Measurements from ENCODE around the gene C20orf173. TPM values are rescaled to one million over a fixed set of nuclear protein-coding genes. Genes with fewer than 3 reads are reported as not detected.

Gene C20orf173
- total RNA-seq, 1 donor from 2014 or later: not detected

DNA sequence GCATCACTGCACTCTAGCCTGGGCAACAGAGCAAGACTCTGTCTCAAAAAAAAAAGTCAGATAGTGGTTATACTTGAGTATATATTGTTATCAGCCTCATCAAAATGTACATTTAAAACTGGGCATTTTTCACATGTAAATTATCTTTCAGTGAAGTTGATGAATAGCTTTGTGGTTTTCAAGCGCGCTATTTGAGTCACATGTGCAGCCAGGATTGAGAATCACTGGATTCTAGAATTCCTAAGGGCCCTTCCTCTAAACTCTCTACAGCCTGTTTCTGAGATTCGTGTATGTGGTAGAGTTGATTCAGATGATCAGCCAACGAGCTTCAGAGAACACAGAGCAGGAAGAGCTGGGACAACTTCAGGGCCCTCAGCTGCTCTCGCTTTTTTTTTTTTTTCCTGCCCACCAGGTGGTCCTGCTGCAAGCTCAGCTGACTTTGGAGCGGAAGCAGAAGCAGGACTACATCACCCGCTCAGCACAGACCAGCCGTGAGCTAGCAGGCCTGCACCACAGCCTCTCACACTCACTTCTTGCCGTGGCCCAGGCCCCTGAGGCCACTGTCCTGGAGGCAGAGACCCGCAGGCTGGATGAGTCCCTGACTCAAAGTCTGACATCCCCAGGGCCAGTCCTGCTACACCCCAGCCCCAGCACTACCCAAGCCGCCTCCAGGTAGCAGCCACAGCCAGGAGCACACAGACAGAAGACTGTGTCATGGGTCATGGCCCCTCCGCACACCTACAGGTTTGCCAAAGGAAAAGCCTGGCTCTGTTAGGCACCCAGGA, 18.3 kb downstream of the C20orf173 start:
- peaks cover 28% of the 10 kb centered on the region for H3K36me3 ChIP-seq (ENCODE audit: insufficient read depth, low read length)
- no peak overlapping the region for H3K27ac ChIP-seq (ENCODE audit: low read depth, low read length)
- H3K4me3 Mint-ChIP-seq (ENCODE audit: unreplicated experiment): no peak overlapping the region
- H3K4me3 ChIP-seq (ENCODE audit: insufficient read depth, low read depth, low read length): no peak overlapping the region
- no peaks in the 10 kb centered on the region for H3K79me2 ChIP-seq (ENCODE audit: insufficient read depth, low read length)
- no peak overlapping the region for H3K4me2 ChIP-seq (ENCODE audit: low read length)
- peaks cover 18% of the 10 kb centered on the region for H3K4me1 Mint-ChIP-seq (ENCODE audit: low read depth, unreplicated experiment)
- H2AFZ ChIP-seq (ENCODE audit: low read depth, low read length): no peak overlapping the region
- no peaks in the 10 kb centered on the region for H3K9me3 ChIP-seq (ENCODE audit: insufficient read depth, low read depth, low read length)
- peaks cover 18% of the 10 kb centered on the region for H3K4me1 ChIP-seq (ENCODE audit: insufficient read depth, low read length)
- peaks cover 38% of the 10 kb centered on the region for H3K36me3 Mint-ChIP-seq (ENCODE audit: low read depth, unreplicated experiment)
- no peaks in the 10 kb centered on the region for H3K9me3 Mint-ChIP-seq (ENCODE audit: unreplicated experiment)
- FAIRE-seq: no peak
- H3K27me3 ChIP-seq (ENCODE audit: insufficient read depth, low read length): no peaks in the 10 kb centered on the region
- TF ChIP-seq, protein P1, sequence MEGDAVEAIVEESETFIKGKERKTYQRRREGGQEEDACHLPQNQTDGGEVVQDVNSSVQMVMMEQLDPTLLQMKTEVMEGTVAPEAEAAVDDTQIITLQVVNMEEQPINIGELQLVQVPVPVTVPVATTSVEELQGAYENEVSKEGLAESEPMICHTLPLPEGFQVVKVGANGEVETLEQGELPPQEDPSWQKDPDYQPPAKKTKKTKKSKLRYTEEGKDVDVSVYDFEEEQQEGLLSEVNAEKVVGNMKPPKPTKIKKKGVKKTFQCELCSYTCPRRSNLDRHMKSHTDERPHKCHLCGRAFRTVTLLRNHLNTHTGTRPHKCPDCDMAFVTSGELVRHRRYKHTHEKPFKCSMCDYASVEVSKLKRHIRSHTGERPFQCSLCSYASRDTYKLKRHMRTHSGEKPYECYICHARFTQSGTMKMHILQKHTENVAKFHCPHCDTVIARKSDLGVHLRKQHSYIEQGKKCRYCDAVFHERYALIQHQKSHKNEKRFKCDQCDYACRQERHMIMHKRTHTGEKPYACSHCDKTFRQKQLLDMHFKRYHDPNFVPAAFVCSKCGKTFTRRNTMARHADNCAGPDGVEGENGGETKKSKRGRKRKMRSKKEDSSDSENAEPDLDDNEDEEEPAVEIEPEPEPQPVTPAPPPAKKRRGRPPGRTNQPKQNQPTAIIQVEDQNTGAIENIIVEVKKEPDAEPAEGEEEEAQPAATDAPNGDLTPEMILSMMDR (IDR thresholded peaks at IDR 0.05; ENCODE audit: insufficient read depth, low read depth, low read length): no peak
- TF ChIP-seq EZH2 (IDR thresholded peaks at IDR 0.05; ENCODE audit: insufficient read depth, low read length): no peak
- peaks cover 56% of the 10 kb centered on the region for H4K20me1 ChIP-seq (ENCODE audit: insufficient read depth, low read length)
- peak; percentile 66 for DNase-seq (ENCODE audit: low read depth)
- H3K9ac ChIP-seq (ENCODE audit: low read length): no peak overlapping the region
- no peak overlapping the region for H3K27ac Mint-ChIP-seq (ENCODE audit: unreplicated experiment)
- H3K27me3 Mint-ChIP-seq (ENCODE audit: low read depth, unreplicated experiment): no peaks in the 10 kb centered on the region

DNA sequence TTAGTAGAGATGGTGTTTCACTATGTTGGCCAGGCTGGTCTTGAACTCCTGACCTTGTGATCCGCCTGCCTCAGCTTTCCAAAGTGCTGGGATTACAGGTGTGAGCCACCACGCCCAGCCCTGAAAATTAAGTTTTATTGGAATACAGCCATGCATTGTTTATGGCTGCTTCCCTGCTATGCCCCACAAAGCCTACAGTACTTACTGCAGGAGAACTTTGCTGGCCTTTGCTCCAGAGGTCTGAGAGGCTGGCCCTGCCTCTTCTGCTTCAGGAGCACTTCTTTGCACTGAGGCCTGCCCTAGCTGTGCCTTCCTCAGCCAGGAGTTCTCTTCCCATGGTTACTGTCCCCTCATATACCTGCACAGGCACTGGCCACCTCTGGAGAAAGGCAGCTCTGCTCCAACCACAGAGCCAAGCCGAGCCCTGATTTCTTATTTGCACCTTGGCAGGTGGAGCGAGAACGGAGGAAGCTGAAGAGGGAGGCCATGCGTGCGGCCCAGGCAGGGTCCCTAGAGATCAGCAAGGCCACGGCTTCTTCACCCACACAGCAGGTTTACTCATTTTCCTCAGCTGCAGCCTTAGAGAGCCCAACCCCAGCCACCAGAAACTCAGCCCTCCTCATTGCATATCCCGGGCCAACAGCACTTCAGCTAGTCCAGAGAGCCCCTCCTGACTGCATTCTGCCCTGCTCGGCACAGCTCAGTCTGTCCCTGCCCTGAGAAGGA, 20.8 kb downstream of the C20orf173 start:
- Histone ChIP-seq H3K9ac (ENCODE audit: low read length) (no peak overlapping the region), H3K9me3 (ENCODE audit: insufficient read depth, low read depth, low read length) (no peaks in the 10 kb centered on the region), H4K20me1 (ENCODE audit: insufficient read depth, low read length) (peaks cover 65% of the 10 kb centered on the region), H3K79me2 (ENCODE audit: insufficient read depth, low read length) (no peaks in the 10 kb centered on the region), H3K27me3 (ENCODE audit: insufficient read depth, low read length) (no peaks in the 10 kb centered on the region), H3K36me3 (ENCODE audit: insufficient read depth, low read length) (peaks cover 35% of the 10 kb centered on the region), H3K4me3 (ENCODE audit: insufficient read depth, low read depth, low read length) (no peak overlapping the region), H3K4me2 (ENCODE audit: low read length) (no peak overlapping the region), H2AFZ (ENCODE audit: low read depth, low read length) (no peak overlapping the region), H3K4me1 (ENCODE audit: insufficient read depth, low read length) (peaks cover 14% of the 10 kb centered on the region), H3K27ac (ENCODE audit: low read depth, low read length) (no peak overlapping the region)
- Mint-ChIP-seq H3K27me3 (ENCODE audit: low read depth, unreplicated experiment) (no peaks in the 10 kb centered on the region), H3K36me3 (ENCODE audit: low read depth, unreplicated experiment) (peaks cover 44% of the 10 kb centered on the region), H3K4me3 (ENCODE audit: unreplicated experiment) (no peak overlapping the region), H3K9me3 (ENCODE audit: unreplicated experiment) (no peaks in the 10 kb centered on the region), H3K4me1 (ENCODE audit: low read depth, unreplicated experiment) (peaks cover 20% of the 10 kb centered on the region), H3K27ac (ENCODE audit: unreplicated experiment) (no peak overlapping the region)
- no peak for FAIRE-seq
- TF ChIP-seq, protein P1 (IDR thresholded peaks at IDR 0.05; ENCODE audit: insufficient read depth, low read depth, low read length): no peak
- no peak for TF ChIP-seq EZH2 (IDR thresholded peaks at IDR 0.05; ENCODE audit: insufficient read depth, low read length)
- no peak for DNase-seq (ENCODE audit: low read depth)

All from astrocyte (in vitro differentiated cells and primary cell).